DOHH2 (cell line): ENCODE measurements around the gene KRT8.

Experiments
- H3F3A ChIP-seq: fragments of 200-600 bp; sonication (generic), shearing (Covaris generic); 2 replicates; pipeline ENCODE4 v1.6.0; 2016; ENCODE audit warnings: antibody characterized with exemption, mild to moderate bottlenecking; ENCODE audit not compliant: control insufficient read depth, insufficient read depth
- H3K27ac ChIP-seq: fragments of 200-600 bp; sonication (generic); 2 replicates; pipeline ENCODE4 v1.5.1; 2014; ENCODE audit warnings: low read depth, mild to moderate bottlenecking, low read length, moderate library complexity
- H3K27me3 ChIP-seq: fragments of 200-600 bp; sonication (generic); 2 replicates; pipeline ENCODE4 v1.6.1; 2014; ENCODE audit warnings: mild to moderate bottlenecking, low read length, mixed read lengths; ENCODE audit not compliant: control insufficient read depth
- H3K36me3 ChIP-seq: fragments of 200-600 bp; sonication (generic); 2 replicates; pipeline ENCODE4 v1.6.1; 2014; ENCODE audit warnings: mild to moderate bottlenecking, low read length, moderate library complexity, mixed read lengths; ENCODE audit not compliant: control insufficient read depth
- H3K4me1 ChIP-seq: fragments of 200-600 bp; sonication (generic); 2 replicates; pipeline ENCODE4 v1.6.1; 2014; ENCODE audit warnings: mild to moderate bottlenecking, low read length, mixed read lengths; ENCODE audit not compliant: control insufficient read depth
- H3K4me2 ChIP-seq: fragments of 200-600 bp; sonication (generic); 2 replicates; pipeline ENCODE4 v1.6.0; 2014; ENCODE audit warnings: mild to moderate bottlenecking, low read length, moderate library complexity
- H3K4me3 ChIP-seq: fragments of 200-600 bp; sonication (generic); 2 replicates; pipeline ENCODE4 v1.5.1; 2014; ENCODE audit warnings: mild to moderate bottlenecking, low read length, mixed read lengths
- H3K79me2 ChIP-seq: fragments of 200-600 bp; sonication (generic); 2 replicates; pipeline ENCODE4 v1.6.1; 2014; ENCODE audit warnings: mild to moderate bottlenecking, low read length, mixed read lengths; ENCODE audit not compliant: control insufficient read depth
- H3K9me2 ChIP-seq: fragments of 200-600 bp; sonication (generic); replicated peaks from 2 replicates; pipeline ENCODE4 v1.6.1; 2014; ENCODE audit warnings: mild to moderate bottlenecking, low read length, mixed read lengths; ENCODE audit not compliant: control insufficient read depth
- H3K9me3 ChIP-seq: fragments of 200-600 bp; sonication (generic); 2 replicates; pipeline ENCODE4 v1.6.1; 2014; ENCODE audit warnings: antibody characterized with exemption, low read length, mixed read lengths; ENCODE audit not compliant: control insufficient read depth, insufficient read depth
- H4K20me1 ChIP-seq: fragments of 200-600 bp; sonication (generic); 2 replicates; pipeline ENCODE4 v1.6.0; 2014; ENCODE audit warnings: low read depth, mild to moderate bottlenecking, antibody characterized with exemption, low read length, moderate library complexity; ENCODE audit not compliant: control insufficient read depth, insufficient read depth
- EZH2phosphoT487 ChIP-seq: fragments of 200-600 bp; sonication (generic); IDR thresholded peaks from 2 replicates; pipeline ENCODE4 v1.6.1; 2017; ENCODE audit warnings: borderline replicate concordance, mild to moderate bottlenecking, antibody characterized with exemption, low read length, moderate library complexity, mixed read lengths
- TF ChIP-seq, protein P1 (sequence below): fragments of 200-600 bp; sonication (generic); IDR thresholded peaks from one replicate; pipeline ENCODE4 v1.5.1; 2014; ENCODE audit warnings: antibody characterized with exemption, mild to moderate bottlenecking, low read depth, low read length; ENCODE audit not compliant: poor library complexity, severe bottlenecking

KRT8 gene

DNA sequence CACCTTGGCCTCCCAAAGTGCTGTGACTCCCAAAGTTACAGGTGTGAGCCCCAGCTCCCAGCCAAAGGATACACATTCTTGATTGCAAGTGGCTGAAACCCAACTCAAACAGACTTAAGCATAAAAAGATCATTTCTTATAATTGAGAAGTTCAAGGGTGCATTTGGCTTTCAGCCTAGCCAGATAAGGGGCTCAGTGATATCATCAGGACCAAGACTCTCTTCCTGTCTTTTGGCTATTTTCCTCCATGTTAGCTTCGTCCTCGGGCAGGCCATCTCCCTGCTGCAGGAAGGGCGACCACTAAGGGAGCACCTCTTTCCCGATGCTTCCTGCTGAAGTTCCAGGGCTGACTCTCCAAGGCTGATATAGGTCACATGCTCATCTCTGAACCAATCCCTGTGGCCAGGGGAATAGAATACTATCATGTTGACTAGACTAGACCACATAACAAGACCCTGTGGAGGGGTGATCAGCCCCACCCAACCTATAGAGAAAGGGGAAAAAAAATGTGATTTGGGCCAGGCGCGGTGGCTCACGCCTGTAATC, 9.8 kb upstream of the KRT8 start:
- H3K79me2 ChIP-seq, result no peaks in the 10 kb centered on the region
- H3K36me3 ChIP-seq, result no peaks in the 10 kb centered on the region
- no peaks in the 10 kb centered on the region for H3K9me2 ChIP-seq
- H3F3A ChIP-seq, result no peaks in the 10 kb centered on the region
- H3K4me3 ChIP-seq, result no peak overlapping the region
- no peak overlapping the region for H3K4me2 ChIP-seq
- no peak for TF ChIP-seq EZH2phosphoT487
- no peaks in the 10 kb centered on the region for H3K4me1 ChIP-seq
- H3K27me3 ChIP-seq, result peaks cover 8% of the 10 kb centered on the region; the same call in 1 of the 2 replicates
- H3K27ac ChIP-seq, result no peak overlapping the region
- no peaks in the 10 kb centered on the region for H3K9me3 ChIP-seq
- no peaks in the 10 kb centered on the region for H4K20me1 ChIP-seq

DNA sequence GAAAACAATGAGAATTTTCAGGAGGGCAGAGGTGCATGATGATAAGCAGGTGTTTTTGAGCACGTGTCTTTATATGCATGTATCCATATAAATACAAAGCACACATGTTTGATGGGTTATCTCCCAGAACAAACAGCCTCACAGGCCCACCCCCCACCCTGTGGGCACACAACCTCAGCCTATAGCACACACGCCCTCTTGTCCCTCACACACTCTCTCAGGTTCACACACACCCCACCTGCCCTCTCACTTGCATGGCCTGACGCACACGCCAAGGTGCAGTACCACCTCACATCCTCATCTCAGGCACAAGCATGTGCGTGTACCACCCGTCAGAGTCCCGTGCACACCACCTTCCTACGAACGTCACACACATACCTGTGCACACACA, 8.6 kb upstream of the KRT8 start:
- H3F3A ChIP-seq, result no peaks in the 10 kb centered on the region
- H3K36me3 ChIP-seq, result no peaks in the 10 kb centered on the region
- TF ChIP-seq, protein P1, sequence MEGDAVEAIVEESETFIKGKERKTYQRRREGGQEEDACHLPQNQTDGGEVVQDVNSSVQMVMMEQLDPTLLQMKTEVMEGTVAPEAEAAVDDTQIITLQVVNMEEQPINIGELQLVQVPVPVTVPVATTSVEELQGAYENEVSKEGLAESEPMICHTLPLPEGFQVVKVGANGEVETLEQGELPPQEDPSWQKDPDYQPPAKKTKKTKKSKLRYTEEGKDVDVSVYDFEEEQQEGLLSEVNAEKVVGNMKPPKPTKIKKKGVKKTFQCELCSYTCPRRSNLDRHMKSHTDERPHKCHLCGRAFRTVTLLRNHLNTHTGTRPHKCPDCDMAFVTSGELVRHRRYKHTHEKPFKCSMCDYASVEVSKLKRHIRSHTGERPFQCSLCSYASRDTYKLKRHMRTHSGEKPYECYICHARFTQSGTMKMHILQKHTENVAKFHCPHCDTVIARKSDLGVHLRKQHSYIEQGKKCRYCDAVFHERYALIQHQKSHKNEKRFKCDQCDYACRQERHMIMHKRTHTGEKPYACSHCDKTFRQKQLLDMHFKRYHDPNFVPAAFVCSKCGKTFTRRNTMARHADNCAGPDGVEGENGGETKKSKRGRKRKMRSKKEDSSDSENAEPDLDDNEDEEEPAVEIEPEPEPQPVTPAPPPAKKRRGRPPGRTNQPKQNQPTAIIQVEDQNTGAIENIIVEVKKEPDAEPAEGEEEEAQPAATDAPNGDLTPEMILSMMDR, result no peak
- H3K4me3 ChIP-seq, result no peak overlapping the region
- H3K79me2 ChIP-seq, result no peaks in the 10 kb centered on the region
- no peaks in the 10 kb centered on the region for H3K9me2 ChIP-seq
- no peaks in the 10 kb centered on the region for H3K9me3 ChIP-seq
- H3K27ac ChIP-seq, result no peak overlapping the region
- H3K27me3 ChIP-seq, result peaks cover 14% of the 10 kb centered on the region; the same call in 1 of the 2 replicates
- no peak overlapping the region for H3K4me2 ChIP-seq
- H3K4me1 ChIP-seq, result no peaks in the 10 kb centered on the region
- no peaks in the 10 kb centered on the region for H4K20me1 ChIP-seq

DNA sequence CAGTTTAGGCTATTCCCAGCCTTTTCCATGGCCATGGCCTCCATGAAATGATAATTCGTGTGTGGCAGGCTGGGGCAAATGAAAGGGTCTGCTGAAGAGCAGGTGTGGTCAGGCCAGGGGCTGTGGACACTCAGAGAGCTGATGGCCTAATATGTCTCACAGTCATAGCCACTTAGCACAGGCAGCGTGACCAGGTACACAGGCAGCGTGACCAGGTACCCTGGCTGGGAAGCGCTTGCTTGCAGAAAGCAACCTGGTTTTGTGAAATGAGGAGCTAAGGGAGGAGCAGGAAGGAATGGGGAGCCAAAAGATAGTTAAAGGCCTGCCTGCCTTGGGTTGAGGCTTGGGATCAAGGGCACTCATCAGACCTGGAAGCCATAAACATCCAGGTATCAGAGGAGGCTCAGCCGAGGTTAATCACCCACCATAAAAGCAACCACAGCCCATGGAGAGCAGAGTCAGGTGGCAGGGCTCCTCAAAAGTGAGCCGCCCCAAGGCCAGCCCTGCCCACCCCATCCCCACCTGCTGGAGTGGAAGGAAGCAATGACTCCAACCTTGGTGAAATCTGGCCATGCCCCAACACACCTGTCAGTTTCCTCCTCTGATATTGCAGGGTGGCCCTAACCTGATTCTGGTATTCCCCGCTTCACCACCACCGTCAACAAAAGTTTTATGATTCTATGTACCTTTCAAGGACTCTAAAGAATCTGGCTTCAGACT, 8.0 kb upstream of the KRT8 start:
- no peak overlapping the region for H3K4me3 ChIP-seq
- H3K27me3 ChIP-seq, result peaks cover 19% of the 10 kb centered on the region; the same call in 1 of the 2 replicates
- H3F3A ChIP-seq, result no peaks in the 10 kb centered on the region
- no peak overlapping the region for H3K27ac ChIP-seq
- no peaks in the 10 kb centered on the region for H3K4me1 ChIP-seq
- H3K36me3 ChIP-seq, result no peaks in the 10 kb centered on the region
- TF ChIP-seq, protein P1, result no peak
- no peak for TF ChIP-seq EZH2phosphoT487
- H4K20me1 ChIP-seq, result no peaks in the 10 kb centered on the region
- no peaks in the 10 kb centered on the region for H3K9me2 ChIP-seq
- H3K4me2 ChIP-seq, result no peak overlapping the region
- H3K79me2 ChIP-seq, result no peaks in the 10 kb centered on the region
- no peaks in the 10 kb centered on the region for H3K9me3 ChIP-seq

DNA sequence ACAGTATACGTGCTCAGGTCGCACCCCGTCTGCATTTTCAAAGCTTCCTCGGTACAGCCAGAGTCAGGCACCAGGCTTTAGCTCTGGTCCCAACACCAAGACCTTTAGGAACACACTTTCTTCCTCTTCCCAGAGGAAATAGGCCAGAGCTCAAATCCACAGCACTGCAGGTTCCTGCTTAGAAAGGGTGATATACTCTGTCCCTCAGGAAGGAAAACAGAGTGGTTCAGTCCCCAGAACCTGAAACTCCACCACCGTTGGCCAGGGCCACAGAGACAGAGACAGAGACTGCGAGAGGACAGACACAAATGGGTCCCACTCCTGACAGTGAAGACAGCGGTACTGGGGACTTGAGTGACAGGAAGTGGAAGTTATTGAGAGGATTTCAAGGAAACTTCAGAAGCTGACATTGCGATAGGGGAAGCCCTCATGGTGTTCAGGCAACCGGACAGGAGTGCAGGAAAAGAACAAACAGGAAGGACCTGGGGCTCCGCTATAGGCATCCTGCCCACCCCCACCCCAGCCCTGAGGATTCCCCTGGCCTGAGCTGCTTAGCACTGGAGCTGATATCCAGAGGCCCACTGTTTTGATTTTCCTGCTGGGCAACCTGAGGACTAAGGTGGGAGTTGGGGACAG, 5.5 kb upstream of the KRT8 start:
- Histone ChIP-seq H4K20me1 (no peaks in the 10 kb centered on the region), H3K27ac (no peak overlapping the region), H3K36me3 (no peaks in the 10 kb centered on the region), H3K9me3 (no peaks in the 10 kb centered on the region), H3K4me1 (no peaks in the 10 kb centered on the region), H3K79me2 (no peaks in the 10 kb centered on the region; the same call in 1 of the 2 replicates), H3K4me2 (no peak overlapping the region), H3K4me3 (no peak overlapping the region), H3F3A (no peaks in the 10 kb centered on the region), H3K27me3 (peaks cover 28% of the 10 kb centered on the region; the same call in 1 of the 2 replicates), H3K9me2 (no peaks in the 10 kb centered on the region)
- TF ChIP-seq, protein P1, result no peak
- no peak for TF ChIP-seq EZH2phosphoT487
